Middle frontal gyrus (tissue), 1 donor: ENCODE data around the gene PRKN.

Experiments used
- DNase-seq: peaks from one replicate; pipeline ENCODE4 v3.0.0-alpha.2; 2015; ENCODE audit warnings: low spot score; ENCODE audit errors: extremely low spot score

The PRKN gene

GRCh38 chr6:162388383-162388777 lies 339.2 kb downstream of the PRKN start:
- DNase-seq: no peak

DNA sequence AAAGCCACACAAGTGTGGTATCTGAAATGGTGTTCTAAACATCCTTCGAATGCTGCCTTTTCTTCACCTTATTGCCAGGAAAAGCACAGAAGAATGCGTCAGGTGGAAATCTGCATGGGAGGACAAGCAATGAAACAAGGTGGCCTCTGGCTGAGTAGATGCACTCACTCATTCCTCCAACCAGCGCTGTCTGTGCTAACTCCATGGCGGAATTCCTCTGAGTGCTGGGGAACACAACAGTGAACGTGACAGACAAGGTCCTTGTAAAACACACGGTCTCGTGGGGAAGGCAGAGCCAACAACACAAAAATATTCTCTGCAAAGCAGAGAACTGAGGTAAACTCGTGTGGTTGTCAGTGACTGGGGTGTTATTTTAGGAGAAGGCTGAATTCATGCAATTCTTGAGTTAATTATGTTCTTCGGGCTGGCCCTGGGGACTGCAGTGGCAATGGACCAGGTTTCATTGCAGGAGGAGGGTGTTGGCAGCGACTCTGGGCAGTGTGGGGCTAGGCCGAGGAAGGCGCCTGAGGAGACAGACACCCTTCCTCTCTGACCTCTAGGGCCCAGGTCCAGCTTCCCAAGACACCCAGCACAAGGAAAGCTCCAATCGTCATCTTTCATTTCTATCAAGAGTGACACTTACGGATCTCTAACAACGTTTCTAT lies 339.7 kb downstream of the PRKN start:
- DNase-seq: no peak

DNA sequence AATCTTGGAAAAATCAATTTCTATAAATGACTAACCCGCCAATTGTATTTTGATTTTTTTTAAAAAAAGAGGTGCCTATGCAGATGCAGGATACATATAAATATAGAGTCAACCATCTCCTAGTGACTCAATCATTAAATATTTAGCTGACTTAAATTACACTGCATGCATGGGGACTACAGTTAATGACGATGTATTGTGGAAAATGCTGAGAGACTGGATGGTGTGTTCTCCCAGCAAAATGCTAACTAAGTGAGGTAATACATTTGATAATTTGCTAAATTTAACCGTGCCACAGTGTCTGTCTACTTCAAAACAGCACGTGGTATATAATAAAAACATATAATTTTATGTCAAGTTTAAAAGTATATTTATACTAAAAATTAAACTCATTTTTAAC lies 341.6 kb downstream of the PRKN start:
- DNase-seq: no peak

GRCh38 chr6:162379757-162380409 lies 347.7 kb downstream of the PRKN start:
- no peak for DNase-seq

- no peak for DNase-seq
Observed at GRCh38 chr6:162377735-162378134, 349.8 kb downstream of the PRKN start.

- no peak for DNase-seq
Observed at GRCh38 chr6:162373868-162374267, 353.7 kb downstream of the PRKN start.

DNA sequence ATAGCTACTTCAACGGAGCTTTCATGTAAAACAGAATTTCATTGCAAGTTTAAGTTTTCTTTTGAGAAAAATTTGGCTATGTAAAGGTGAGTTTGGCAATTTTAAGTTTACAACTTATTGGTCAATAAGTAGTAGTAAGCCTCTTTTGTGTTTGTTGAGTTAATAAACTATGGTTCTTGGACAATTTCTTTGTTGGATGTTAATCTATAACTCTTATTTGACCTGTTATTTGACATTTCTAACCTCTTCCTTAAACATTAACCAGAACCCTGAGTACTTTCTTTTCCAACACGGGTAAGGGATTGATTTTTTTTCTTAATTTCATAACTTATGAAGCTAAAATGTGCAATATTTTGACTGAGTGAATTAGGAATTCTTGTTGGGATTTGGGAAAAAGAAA lies 354.4 kb downstream of the PRKN start:
- no peak for DNase-seq

DNA sequence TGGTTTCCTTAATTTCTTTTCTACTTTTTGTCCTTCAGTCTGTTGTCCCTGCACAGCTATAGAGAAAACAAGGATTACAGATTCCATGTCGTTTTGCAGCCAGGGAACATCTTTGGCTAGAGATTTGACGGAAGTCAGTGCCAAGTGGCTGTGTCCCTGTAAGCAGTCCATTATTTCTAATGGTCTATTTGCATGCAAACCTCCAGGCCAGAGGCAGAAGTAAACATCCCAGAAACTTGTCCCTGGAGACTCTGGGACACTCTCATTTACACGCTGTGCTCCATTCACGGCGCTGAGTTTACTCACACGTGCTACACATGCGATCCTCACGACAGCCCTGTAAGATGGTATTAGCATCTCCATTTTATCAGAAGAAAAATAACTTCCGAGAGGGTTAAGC lies 355.5 kb downstream of the PRKN start:
- no peak for DNase-seq

GRCh38 chr6:162371121-162371520 lies 356.4 kb downstream of the PRKN start:
- DNase-seq: no peak

- no peak for DNase-seq
Observed at GRCh38 chr6:162369091-162369490, 358.5 kb downstream of the PRKN start.

- DNase-seq: no peak
Observed at GRCh38 chr6:162364488-162364887, 363.1 kb downstream of the PRKN start.

DNA sequence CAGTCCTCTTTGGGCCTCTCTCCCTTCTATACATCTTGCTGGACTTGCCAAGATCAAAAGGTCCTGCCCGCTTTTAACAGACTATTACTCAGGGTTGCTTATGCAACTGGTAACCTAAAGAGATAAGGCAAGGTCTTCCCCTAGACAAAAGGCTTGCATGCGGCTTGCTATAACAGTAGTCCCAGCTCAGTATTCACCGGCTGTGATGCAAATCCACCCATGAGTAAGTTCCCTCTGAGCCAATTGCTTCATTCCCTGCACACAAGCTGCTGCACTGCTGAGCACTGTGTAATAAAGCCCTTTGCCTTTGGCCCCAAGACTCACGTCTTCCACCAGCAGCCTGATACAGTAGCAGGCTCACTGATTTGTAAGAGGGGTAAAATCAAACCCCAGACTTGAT lies 363.8 kb downstream of the PRKN start:
- no peak for DNase-seq

DNA sequence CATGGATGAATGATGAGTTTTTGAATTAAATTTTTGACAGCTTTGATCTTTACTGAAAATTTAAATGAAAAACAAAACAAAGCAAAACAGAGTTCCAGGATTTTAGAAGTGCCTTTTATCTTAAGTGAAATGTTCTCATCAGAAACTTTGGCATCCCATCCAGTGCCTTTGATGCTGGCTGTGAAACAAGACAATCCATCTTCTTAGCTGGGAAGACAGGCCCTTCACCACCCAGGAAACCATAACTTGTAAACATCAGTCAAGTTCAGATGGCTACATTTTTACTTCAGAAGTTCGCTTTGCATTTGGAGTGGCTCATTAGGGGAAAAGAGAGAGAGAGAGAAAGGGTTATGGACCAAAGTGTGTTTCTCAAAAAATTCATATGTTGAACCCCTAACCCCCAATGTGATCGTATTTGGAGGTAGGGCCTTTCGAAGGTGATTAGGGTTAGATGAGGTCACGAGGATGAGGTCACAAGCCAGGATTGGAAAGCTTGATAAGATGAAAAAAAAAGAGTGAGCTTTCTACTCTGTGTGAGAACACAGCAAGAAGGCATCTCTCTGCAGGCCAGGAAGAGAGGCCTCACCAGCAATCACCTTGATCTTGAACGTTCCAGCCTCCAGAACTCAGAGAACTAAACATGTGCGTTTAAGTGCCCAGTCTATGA lies 366.5 kb downstream of the PRKN start:
- no peak for DNase-seq

- no peak for DNase-seq
Observed at GRCh38 chr6:162358625-162359024, 368.9 kb downstream of the PRKN start.

GRCh38 chr6:162345051-162345511 lies 382.5 kb downstream of the PRKN start:
- DNase-seq: no peak

DNA sequence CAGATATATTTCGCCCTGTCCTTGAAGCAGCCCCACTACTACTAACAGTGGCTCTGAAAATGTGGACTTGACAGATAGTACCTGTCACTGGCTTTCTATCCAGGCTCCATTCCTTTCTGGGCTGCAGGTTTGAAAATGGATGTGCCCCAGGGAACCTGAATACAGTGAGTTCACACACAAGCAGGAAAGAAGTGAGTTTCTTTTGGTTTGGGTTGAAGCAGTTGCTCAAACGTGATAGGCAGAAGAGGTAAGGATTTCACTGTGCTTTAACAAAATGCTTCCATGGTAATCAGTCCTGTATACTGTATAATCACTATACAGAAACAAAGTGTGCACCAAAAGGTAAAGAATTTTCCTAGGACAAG lies 382.9 kb downstream of the PRKN start:
- no peak for DNase-seq

GRCh38 chr6:162343936-162344645 lies 383.5 kb downstream of the PRKN start:
- DNase-seq: no peak

- no peak for DNase-seq
Observed at GRCh38 chr6:162343198-162343935, 384.2 kb downstream of the PRKN start.

GRCh38 chr6:162337412-162337811 lies 390.2 kb downstream of the PRKN start:
- DNase-seq: no peak

- DNase-seq: no peak
Observed at GRCh38 chr6:162336359-162336758, 391.2 kb downstream of the PRKN start.

GRCh38 chr6:162332365-162332764 lies 395.2 kb downstream of the PRKN start:
- no peak for DNase-seq
